GM18868 (cell line): ENCODE results near the gene EMD.
"Not testable (repeated sequence)": the region's sequence is repeated elsewhere in the genome, so short reads cannot be mapped to it uniquely, and the experiment has no call there.

Experiments used
- ATAC-seq: cut with Tn5 transposase; IDR thresholded peaks from one replicate; pipeline ENCODE4 v1.9.1; 2021; ENCODE audit warnings: mild to moderate bottlenecking, moderate library complexity; ENCODE audit not compliant: unreplicated experiment

Gene EMD

DNA sequence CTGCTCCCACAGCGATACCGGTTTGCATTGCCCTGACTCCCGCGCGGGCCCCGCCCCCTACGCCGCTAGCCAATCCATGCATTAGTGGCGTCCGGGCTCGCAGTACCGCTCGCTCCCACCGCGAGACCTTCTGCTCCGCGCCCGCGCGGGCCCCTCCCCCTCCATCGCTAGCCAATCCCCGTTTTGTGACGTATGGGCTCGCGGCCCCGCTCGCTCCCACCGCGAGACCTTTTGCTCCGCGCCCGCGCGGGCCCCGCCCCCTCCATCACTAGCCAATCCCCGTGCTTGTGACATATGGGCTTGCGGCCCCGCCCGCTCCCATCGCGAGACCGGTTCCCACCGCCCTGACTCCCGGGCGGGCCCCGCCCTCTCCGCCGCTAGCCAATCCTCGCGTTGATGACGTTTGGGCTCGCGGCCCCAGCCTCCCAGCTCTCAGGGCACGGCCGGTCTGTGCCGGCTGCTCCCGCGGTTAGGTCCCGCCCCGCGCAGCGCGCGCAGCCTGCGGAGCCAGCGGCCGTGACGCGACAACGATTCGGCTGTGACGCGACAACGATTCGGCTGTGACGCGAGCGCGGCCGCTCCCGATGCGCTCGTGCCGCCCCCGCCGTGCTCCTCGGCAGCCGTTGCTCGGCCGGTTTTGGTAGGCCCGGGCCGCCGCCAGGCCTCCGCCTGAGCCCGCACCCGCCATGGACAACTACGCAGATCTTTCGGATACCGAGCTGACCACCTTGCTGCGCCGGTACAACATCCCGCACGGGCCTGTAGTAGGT is at the start of gene EMD:
EMD (plus strand) TSS at position 497 of the 770 bp plus-strand sequence; CDS start at position 687, 190 bp downstream.
- ATAC-seq: peak; percentile 81

DNA sequence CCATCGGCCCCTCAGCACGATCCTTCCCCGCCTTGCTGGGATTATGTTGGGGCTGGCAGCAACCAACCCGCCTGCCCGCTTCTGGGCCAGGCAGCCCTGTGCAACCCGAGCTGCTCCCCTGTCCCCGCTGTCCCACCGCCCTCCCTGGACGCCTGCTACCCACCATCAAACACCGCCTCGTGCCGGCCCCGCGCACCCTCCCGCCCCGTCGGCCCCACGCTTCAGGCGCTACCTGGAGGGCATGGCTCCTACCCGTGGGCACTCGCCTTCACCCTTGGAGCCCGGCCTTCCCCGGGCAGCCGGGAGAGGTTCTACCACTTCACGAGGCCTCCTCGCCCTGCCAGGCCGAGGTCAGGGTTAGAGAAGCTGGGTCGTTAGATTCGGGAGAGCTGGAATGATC is 46.5 kb upstream of the EMD start:
- no peak for ATAC-seq

DNA sequence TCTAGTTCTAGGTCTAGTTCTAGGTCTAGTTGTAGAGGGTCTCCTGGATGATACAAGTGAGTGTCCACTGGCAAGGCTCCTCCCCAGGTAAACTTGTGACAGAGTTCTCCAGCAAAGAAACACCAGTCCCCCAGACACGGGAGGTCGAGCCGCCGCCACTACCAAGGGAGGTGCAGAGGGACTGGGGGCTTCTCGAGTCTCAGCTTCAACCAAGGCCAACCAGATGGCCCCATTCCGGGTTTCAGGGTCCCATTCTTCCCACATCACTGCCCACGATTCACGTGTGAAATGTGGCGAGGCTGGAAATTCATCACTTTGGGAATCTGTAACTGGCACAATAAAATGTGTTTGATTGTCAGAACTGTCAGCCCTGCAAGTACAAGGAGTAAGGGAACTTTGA is 46.0 kb upstream of the EMD start:
- no peak for ATAC-seq

DNA sequence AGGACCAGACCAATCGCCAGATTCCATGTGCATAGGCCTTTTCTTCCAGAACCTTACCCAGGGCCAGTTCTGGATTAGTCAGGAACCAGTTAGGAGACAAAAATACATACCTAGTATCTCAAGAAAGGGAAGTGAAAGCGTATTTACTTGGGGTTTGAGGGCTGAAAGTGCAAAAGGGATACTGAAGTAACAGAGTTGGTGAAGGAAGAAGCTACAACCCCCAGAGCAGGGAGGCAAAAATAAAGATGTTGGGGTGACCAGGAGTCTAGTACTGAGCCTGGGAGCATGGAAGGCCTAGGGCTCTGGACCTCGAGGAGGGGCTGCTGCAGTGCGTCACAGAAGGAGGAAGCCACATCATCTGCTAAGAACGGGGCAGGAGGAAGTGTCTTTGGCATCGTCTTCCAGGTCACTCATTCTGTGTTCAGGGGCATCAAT is 45.2 kb upstream of the EMD start:
- no peak for ATAC-seq

DNA sequence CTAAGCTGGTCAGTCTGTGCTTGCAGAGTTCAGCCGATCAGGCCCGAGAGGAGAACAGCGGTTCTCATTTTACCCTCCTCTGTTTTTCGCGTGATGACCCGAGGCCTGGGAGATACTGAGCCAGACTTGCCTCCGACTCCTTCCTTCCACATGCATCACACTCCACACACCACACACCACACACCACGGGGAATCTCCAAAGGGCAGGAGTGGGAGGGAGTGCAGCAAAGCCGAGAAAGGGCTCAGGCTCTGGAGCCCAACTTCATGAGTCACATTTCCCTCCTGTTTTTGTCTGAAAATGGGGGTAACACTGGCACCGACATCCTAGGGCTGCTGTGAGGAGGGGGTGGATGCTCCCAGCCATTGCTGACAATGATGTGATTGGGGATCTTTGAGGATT is 44.6 kb upstream of the EMD start:
- no peak for ATAC-seq

DNA sequence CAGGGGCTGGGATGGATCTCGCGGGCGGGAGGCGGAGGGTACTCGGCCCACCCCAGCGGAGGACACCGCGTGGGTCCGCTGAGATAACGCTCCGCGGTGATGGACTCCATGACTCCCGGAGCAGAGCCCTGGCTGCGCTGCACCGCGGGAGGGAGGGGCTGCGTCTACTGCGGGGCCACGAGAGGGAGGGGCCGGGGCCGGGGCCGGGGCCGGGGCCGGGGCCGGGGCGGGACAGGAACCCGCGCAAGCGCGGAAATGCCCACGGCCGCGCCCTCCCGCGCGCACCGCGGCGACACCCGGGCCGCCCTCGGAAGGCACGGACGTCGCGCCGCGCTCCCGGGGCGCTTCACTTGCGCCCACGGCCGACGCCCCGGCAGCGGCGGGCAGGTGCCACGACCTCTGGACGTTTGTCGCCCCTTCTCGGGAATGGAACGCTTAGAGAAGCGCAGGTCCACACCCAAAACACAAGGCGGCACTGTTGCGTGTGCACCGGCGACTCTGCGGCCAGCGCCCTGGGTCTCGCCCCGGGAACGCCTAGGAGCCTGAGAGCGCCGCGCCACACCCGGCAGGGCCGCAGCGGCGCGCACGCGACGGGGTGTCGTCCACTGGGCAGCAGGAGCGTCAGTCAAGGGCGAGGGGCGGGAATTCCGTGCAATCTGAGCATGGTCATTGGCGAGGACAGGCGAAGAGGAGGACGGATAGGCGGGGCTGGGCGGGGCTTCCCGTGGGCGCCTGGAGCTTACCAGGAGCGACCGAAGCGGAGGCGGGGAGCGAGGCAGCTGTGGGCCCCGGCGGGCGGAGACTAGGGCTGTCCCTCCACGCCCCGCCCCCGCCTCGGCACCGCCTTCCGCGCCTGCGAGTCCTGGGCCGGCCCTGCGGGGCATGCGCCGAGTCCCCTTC is 37.4 kb upstream of the EMD start:
- peak; percentile 77 for ATAC-seq

DNA sequence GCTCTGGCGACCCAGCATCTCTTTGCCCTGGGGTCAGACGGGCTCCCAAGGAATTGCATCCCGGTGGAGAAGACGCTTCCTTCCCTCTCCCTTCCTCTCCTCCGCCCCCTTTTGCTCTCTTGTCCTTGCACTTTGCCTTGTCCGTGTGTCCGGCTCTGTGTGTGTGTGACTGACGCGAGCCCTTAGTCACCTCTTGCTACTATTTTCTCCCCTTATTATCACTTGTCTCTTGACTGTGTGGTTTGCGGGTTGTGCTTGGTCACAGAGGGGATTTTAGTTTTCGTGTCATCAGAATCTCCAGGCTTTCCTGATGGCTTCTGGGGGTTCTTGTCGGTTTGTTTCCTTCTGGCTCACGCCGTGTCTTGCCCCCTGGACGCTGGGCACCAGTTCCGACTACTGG is 36.0 kb upstream of the EMD start:
- not testable (repeated sequence) for ATAC-seq

DNA sequence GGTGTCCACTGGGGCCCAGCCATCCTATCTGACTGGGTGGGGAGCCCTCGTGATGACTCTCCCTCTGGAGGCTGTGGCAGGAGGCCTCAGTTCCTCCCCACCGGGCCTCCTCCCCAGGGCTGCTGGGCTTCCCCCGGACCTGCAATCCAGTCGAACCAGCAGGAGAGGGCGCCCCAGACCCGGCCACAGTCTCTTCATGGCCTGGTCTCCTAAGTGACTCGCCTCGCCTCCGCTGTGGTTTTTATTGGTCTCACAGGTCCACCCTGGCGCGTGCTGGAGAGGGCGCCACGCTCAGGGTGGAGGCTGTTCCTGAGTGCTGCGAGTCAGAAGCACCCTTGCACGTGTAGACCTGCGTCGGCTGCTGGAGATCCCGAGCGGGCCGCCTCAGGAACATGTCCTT is 35.5 kb upstream of the EMD start:
- ATAC-seq: peak; percentile 23

DNA sequence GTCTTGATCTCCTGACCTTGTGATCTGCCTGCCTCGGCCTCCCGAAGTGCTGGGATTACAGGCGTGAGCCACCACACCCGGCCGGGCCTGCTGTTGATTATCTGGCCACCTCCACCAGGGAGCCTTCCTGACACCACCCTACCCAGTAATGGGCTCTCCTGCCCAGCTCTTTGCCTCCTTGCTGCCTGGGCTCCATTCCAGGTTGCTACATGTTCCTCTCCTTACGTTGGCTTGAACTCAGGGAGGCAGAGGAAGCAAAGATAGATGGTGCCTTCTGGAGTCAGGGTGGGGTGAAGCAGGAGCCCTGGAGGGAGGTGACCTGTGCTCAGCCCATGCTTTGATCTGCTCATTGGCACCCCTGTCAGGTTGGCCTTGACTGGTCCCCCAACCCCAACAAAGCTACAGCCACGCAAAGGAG is 31.0 kb upstream of the EMD start:
- ATAC-seq: no peak

DNA sequence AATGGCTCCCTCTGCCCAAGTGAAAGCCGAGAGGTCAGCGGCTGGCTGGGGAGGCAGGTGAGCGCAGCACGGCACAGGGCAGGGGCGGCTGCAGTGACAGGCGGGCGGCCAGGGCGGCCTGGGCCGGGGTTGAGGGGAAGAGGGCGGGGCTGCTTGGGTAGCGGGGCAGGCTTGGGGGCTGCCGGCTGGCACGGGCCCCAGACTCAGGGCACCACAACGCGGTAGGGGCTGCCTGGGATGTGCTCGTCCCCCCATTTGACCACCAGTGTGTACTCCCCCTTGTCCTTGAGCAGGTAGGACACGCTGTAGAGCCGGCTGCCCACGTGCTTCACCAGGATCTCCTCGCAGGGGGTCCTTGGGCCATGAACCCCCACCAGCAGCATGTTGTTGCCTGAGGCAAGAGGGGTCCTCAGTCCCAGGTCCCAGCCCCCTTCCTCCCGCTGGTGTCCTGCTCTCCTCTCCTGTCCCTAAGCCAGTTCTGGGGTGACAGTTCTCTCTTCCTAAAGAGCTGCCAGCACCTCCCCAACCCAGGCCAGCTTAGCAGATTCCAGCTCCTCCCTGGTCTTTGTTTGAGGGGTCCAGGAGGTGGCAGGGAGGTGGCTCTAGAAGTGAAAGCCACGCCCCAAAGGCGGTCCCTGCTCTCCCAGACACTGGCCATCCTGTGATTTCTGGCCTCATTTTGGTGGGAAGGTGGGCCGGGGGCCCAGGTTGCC is 30.3 kb upstream of the EMD start:
- no peak for ATAC-seq

DNA sequence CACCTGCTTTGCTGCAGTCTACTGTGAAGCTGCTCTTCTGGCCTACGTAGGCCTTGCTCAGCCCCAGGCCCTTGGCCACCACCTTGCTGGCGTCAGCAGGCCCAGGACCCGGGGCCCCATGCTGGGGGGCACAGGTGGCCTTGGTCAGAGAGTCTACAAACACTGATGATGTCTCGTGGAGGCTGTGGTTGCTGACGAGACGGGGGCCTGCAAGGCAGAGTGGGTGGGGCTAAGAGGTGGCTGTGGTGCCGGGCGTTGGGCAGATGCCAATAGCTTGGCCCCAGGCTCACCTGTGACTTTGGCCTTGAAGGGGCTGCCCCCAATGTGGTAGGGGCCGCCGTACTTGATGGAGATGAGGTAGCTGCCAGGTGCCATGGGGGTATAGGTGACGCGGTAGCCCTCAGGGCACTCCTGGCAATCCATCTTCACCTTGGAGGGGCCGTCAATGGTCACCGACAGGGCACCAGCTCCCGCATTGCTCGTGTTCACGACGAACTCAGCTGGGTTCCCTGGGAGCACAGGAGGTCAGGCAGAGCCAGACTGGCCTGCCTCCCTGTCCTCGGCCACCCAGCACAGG is 29.6 kb upstream of the EMD start:
- no peak for ATAC-seq

DNA sequence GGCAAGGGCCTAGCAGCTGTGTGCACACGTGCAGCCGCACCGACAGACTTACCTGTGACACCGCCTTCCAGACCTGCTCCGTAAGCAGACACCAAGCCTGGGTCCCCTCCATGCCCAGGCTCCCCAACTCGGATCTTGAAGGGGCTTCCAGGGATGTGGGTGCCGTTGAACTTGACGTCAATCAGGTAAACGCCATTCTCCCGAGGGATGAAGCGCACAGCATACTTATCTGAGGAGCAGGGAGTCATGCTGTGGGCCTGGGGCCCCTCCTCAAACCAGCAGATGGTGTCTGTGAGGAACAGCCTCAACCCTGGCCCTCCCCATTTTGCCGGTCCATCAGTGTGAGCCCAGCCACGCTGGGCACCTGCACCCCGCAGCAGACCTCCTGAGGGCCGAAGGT is 29.1 kb upstream of the EMD start:
- no peak for ATAC-seq

DNA sequence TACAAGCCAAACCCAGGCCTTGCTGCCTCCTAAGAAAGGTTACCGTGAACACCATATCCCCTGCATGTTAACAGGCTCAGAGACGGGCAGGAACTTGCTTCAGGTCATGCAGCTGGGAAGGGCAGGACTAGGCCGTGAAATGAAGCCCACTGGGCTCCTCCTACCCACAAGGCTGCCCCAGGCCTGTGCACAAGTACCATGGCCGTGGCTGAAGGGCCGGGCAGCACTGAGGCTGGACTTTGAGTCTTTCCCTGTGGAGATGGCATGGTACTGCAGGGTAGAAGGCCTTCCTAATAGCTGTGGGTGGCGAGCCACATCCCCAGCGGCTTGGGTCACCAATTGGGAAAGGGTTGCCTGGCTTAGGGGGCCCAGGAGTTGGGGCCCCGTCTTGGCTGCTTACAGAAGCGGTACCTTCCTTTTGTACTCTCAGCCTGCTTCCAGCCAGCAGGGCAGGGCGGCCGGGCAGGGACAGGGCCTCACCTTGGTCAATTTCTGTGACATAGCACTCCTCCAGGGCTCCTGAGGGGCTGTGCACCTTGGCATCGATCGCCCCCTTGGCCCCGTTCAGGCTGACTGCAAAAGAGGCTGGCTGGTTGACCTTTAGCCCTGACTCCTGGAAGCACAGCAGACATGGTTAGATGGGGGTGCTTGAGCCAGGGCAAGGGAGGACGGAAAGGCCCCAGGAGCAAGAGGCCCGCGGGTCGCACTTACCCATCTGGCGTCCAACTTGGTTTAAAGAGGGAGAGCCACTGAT is 28.5 kb upstream of the EMD start:
- no peak for ATAC-seq

DNA sequence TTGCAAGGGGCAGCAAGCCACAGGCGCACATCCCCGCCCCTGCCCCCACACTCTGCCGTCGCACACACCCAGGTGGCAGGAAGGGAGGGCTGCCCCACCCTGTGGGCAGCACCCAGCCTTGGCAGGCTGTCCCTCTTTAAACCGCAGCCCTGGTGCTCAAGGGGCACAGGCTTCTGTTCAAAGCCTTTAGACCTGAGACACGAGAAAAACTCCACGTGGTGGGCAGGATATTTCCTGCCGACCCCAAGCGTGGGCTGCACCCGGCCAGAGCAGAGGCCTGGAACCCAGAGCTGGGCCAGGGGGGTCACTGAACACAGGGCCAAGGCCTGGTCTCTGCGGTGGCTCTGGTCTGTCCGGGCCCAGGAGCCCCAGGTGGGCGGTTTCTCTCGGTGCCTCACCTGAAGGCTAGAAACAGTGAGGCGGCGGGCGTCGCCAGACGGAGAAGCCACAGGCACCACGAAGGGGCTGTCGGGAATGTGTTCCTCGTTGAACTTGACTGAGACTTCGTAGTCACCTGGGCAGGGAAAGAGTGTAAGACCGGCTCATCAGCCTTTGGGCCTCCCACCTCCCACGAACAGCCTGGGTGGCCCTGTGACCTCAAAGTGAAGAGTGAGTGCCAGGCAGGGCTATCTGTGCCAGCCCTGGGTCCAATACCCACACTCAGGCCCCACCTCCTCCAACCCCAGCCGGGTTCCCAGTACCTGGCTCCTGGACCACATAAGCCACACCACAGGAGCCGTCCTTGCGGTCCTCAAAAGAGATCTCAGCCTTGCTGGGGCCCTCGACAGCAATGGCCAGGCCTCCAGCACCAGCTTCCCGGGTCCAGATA is 27.7 kb upstream of the EMD start:
- no peak for ATAC-seq

DNA sequence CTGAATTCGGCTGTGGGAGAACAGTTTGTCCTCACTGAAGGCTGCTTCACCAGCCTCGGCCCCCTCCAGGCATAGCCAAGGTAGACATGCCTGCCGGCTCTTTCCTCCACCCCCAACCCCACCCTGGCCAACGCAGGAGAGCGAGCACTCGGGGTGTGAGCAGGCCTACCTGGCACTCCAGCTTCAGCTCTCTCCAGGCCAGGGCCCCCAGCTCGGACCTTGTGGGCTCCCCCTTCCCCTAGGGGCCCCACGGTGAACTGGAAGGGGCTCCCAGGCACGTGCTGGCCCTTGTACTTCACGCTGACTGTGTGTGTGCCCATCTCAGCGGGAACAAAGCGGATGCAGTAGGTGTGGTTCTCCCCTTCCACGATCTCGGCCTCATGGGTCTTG is 27.1 kb upstream of the EMD start:
- ATAC-seq: no peak

DNA sequence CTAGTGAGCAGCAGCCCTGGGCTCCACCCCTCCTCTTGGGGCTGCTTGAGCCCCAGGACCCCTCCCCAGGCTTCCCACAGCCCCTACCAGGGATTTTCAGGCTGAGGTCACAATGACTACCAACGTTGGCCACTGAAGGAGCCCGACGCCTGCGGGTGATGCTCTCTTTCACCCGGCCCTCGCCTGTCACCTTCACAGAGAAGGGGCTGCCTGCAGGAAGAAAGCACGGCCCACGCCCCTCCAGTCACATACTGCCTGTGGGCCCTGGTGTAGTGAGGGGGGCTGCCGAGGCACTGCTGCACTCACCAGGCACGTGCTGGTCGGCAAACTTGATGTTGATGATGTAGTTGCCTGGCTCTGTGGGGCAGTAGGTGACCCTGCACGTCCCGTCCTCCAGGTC is 26.6 kb upstream of the EMD start:
- ATAC-seq: no peak

DNA sequence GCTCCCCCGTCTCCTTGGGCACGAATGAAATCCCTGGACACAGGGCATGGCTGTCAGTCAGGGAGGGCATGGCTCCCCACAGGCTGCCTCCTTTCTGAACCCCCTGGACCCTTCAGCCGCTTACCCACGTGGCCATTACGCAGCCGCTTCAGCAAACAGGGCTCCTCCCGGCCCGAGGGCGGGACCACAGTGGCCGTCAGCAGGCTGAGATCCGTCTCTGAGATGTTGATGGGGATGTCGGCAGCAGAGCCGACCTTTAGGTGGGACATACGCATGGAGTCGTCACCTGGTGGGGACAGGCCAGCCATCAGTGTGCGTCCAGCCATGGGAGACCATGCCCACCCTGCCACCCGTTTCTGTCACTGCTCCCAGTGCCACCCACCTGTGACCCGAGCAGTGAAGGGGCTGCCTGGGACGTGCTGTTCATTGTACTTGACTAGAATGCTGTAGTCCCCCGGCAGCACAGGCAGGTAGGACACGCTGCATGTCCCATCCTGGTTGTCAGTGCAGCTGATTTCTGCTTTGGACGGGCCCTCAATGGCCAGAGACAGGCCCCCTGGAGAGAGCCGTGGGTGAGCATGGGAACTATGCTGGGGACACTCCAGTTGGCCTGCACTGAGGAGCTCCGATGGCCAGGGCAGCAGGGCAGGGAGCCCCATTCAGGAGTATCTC is 25.8 kb upstream of the EMD start:
- no peak for ATAC-seq

DNA sequence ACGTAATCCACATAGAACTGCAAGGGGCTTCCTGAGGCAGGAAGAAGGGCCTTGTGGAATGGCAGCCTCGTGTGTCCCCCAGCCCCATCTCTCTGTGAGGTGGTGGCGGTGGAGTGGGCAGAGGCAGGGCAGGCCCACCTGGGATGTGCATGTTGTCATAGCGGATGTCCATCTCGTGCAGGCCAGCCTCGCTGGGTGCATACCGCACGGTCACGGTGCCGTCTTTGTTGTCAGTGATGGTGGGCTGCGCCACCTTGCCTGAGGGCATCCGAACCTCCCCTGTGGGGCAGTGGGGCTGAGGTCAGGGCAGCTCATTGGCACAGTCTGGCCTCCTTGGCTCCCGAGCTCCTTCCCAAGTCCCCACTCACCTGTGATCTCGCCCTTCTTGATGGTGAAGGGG is 25.1 kb upstream of the EMD start:
- no peak for ATAC-seq

DNA sequence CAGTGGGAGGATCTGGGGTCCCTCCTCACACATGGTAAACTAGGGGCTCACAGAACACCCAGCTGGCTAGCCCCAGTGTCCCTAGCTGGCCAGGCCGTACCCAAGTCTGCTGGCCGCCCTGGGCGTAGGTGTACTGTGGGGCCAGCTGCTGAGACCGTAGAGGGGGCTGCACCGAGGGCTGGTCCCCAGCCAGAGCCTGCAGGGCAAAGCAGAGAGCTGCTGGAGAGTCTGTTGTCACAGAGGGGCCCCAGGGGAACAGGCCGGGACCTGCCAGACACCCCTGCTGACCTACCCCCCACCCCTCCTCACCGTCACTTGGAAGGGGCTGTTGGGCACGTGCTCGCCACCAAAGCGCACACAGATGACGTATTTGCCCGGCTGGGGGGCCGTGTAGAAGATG is 24.6 kb upstream of the EMD start:
- ATAC-seq: no peak
